Islet precursor cell (in vitro differentiated cells): ENCODE measurements around the gene GRAMD2B.
A peak's percentile ranks its signal among the peaks of the same experiment; 100 is the strongest.

ENCODE experiments used
- DNase-seq: peaks from one replicate; pipeline ENCODE4 v3.0.0-alpha.2; 2018

The GRAMD2B gene

DNA sequence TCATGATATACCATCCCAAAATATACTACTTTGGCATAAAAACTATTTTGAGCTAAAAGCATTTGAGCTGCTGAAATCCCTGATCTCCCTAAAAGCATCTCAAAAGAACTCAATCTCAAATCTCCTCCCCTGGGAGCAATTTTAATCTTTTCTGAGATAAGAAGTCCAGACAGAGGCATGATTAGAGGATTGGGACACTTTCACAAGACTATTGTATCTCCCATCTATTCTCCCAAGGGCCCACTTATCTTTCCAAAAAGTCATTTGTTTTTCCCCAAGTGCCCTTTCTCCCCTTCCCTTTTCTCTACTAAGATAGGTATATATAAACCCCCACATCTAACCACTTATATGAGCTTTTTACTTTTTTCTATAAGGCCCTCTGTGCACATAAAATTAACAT lies 92.1 kb downstream of the GRAMD2B start:
- DNase-seq = no peak

DNA sequence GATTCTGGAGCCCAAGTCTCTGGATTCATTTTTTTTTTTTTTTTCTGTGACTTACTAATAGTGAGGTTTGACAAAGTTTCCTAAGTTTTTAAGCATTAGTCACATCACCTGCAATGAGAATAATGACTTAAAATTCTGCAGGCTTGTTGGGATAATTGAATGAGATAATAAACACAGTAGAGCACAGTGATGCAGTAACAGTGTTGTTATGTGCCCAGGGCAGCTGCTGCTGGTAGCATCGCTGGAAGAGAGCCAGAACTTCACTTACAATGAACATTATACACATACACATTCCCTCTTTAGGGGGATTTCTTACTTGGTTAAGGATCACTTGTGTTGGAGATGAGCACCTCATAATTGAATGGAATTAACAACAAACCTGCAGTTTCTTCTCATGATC lies 92.9 kb downstream of the GRAMD2B start:
- DNase-seq = no peak

DNA sequence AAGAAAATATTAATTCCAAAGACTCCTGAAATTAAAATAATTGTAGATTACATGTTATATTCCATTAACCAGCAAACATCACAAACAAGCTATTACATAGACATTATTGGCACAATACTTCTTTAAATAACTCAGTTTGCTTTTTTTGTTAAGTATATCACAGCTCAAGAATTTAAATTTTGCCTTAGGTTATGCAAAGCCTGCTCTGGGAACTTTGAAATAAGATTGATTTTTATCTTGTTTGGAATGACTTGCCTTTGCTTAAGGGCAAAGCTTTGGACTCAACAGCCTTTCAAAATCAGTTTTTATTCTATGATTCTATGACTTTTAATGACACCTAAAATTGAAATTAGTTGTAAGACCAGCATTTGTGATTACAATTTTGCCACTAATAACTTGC lies 93.6 kb downstream of the GRAMD2B start:
- no peak for DNase-seq

DNA sequence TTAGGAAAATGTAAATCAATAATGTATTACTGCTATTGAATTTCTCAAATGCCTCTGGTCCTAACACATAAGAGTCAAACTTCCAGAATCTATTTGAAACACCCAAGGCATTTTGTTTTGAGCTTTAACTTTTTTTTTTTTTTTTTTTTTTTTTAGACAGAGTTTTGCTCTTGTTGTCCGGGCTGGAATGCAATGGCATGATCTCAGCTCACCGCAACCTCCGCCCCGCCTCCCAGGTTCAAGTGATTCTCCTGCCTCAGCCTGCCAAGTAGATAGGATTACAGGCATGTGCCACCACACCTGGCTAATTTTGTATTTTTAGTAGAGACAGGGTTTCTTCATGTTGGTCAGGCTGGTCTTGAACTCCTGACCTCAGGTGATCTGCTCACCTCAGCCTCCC lies 96.0 kb downstream of the GRAMD2B start:
- DNase-seq = peak; percentile 70

DNA sequence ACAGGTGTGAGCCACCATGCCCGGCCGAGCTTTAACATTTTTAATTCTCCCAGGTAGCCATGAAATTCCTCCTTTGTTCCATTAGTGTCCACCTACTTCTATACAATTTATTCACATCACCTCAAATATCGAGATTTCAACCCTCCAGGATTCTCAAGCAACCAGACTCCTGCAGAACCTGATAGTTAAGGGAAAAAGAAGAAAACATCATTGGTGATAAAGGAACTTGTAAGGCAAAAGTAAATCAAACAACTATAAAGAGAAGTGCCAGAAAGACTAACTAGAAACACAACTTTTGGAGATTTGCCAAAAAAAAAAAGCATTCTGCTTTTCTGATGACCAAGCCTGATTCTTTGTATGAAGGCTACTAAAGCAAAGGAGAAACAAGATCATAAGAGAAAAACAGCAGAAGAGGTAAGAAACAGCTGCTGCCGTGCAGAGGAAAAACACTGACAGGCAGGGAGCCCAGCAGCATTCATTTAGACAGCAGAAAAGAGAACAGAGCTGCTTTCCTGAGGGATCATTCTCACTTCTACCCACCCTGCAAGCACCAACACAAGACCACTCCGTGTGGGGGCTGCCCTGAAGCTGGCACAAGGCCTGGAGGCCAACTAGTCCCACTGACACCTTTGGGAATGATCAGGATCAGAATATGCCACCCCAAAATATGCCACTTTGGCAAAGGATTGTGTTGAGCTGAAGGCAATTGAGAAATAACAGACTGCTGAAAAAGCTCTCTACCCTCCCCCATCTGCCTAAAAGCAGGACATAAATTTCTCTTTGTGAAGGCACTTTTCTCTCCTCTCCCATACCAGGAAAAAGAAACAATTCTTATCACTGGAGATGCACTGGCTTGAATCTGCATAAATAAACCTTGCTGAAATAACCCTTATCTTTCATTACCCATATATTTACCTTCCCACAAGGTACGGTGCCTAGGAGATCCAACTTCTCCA lies 96.7 kb downstream of the GRAMD2B start:
- DNase-seq = no peak

DNA sequence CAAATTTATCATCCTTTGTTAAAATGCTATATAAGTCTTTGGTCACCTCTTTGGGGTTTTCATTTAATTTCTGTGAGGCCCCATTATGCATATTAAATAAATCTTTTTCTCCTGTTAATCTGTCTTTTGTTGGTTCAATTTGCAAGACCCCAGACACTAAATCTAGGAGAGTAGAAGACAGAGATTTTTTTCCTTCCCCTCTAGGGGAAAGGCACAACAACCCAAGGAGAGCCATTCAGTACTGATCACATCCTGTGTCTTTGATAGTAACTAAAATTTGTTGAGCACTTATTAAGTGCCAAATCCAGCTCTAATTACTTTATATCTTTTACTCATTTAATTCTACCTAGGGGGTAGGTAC lies 97.4 kb downstream of the GRAMD2B start:
- no peak for DNase-seq

DNA sequence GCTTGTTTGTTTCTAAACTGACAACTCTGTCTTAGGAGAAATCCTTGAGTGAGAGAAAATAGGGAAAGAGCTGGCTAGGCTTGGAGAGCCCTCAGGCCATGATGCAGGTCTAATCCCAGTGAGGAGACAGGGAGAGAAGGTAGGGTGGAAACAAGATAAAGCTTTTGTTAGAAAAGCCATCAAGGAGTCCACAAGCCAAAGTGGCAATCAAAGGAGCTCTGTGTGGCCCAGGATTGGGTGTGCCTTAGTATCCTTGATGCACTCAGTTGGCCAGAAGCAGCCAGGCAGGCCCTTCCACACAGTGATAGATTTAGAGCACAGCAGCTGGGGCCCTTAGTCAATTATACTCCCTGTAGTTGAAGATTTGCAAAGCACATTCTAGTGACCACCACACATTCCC lies 97.9 kb downstream of the GRAMD2B start:
- DNase-seq = peak; percentile 77

DNA sequence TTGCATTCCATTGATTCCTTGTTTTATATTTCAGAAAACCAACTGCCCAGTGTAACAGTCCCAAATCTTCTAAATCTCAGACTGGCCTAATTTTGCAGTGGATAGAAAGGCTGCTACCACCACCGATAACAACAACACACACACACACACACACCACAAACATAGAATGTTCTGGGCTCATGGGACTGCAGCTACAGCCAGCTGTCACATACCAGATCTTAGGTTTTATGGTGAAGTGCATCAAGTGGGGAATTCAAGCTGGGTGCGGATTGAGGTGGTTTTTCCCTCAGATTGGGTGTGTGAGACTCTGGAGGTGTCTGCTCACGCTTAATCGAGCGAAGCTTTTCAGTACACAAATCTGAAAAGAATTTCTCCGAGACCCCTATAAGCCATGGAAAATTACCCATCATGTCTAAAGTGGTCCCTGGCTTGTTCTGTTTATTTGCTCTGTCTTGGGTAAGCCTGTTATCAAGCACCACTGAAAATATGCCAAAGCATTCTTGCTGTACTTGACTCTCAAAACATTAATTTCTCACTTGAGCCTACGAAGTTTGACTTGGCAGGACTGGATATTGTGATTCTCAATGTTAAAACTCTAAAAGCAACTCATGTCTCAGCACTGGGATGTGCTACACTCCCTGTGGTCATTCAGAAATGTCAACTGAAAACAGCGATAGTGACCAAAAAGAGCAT lies 100.8 kb downstream of the GRAMD2B start:
- DNase-seq = no peak

DNA sequence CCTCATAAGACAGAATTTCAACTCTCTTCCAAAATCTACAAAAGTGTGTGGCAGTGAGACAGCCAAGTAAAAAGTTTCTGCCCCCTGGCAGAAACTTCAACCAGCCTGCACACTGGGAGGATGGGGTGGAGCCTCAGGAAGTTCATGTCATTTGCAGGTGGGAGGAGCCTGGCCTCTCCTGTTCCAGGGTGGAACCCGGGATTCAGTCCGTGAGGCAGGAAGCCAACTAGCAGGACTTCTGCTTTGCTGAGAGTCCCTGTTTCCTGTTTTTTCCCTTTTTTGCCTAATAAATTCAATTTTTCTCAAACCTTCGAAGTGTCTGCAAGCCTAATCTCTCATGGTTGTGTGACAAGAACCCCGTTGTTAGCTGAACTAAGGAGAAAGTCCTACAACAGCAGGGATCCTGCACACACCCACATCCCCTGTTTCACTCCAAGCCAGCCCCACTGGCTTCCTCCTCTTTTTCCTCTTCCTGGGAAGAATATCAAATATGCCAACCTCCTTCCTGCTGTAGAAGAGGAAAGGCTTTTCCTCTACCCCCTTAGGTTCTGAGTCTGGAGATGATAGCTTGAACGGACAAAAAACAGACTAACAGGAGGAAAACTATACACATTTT lies 102.5 kb downstream of the GRAMD2B start:
- no peak for DNase-seq

DNA sequence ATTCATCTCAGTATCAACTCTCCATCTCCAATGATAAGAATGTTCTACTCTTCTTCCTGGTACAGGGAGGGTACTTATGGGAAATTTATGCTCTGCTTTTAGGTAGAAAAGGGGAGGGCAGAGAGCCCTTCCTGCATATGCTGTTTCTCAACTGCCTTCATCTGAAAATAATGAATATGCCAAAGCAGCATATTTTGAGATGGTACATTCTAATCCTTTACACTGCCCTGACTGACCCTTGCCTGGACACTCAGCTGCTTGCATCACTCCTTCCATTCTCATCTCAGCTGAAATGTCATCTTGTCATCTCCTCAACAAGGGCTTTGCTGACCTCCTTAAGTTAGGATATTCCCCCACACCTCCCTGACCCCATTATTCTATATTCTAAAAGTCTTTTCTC lies 103.3 kb downstream of the GRAMD2B start:
- no peak for DNase-seq

DNA sequence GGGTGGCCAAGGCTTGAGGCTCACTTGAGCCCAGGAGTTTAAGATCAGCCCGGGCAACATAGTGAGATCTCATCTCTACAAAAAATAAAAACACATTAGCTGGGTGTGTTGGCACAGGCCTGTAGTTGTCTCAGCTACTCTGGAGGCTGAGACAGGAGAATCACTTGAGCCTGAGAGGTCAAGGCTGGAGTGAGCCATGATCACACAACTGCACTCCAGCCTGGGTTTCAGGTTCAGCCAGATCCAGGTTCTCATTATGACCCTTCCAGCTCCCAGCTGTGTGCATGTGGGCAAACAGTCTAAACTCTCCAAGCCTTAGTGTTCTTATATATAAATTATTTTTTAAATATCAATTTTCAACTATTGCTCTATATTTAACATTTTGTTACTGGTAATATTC lies 103.9 kb downstream of the GRAMD2B start:
- no peak for DNase-seq

DNA sequence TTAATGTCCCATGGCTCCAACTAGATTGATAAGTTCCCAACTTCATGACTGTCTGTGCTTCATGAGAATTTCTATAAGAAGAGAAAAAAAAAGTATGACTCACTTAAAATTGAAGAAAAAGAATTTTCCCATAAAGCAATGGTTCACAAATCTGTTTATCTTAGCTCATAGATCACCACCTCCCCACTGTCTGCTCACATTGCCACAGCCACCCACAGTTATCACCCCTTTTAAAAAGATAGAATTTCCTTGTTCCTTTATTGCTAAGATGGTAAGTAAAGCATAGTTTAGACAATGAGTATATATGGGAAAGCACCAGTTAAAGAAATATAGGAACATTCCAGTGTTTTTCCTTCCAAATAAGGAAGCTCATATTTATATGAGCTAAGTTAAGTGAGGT lies 104.7 kb downstream of the GRAMD2B start:
- no peak for DNase-seq

DNA sequence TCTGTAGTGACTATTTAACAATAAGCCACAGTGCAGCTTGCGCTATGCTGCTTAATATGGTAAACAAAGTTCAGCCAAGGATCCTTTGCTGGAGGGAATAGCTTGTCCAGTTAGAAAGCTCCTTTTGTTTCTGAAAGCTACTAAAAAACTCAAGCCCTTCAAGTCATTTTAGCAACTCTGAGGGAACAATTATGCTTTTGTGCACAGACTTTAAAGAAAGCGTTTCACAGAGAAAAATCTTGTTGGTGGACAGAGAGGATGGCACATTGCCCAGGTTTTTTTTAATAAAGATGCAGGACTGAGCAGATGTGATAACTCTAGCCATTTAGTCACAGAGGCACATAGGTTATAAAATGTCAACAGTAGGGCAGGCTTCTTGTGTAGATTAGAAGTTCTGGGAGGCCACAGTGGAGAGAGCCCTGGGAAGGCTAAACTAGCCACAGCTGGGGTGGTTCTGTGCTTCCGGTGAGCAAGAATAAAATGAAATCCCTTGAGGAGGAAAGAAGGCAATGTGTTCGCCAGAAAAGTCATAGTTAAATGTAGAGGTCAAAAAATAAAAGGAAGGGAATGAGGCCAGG lies 108.4 kb downstream of the GRAMD2B start:
- DNase-seq = no peak

DNA sequence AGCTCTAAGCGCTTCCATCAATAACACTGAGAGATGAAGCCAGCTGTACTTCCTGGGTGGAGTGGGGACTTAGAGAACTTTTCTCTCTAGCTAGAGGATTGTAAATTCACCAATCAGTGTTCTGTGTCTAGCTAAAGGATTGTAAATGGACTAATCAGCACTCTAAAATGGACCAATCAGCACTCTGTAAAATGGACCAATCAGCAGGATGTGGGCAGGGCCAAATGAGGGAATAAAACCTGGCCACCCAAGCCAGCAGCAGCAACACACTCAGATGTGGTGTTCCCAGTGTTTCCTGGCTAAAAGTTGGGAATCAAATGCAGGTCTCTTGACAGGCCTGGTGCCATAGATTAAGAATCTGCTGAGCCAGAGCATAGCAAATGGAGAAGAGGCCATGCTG lies 111.3 kb downstream of the GRAMD2B start:
- DNase-seq = no peak

DNA sequence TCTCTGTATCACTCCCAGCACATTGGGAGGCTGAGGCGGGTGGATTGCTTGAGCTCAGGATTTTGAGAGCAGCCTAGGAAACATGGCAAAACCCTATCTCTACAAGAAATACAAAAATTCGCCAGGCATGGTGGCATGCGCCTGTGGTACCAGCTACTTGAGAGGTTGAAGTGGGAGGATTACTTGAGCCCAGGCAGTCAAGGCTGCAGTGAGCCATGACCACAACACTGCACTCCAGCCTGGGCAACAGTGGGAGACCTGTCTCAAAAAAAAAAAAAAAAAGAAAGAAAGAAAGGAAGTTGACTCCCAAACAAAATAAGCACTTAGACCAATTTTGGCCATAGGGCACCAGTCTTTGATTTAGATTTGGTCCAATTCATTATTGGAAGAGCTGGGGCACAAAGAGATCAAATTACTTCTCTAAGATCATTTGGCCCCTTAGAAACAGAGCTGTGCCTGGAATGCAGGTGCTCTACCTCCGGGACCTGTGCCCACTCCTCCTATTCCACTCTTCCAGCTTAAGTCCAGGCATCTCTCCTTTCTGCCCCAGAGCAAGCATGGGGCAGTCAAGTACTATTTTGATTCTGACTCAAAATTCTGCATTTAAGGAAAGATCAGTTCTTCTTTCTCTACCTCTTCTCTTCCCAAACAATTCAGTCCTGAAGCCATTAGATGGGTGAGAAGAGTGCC lies 112.8 kb downstream of the GRAMD2B start:
- DNase-seq = no peak

DNA sequence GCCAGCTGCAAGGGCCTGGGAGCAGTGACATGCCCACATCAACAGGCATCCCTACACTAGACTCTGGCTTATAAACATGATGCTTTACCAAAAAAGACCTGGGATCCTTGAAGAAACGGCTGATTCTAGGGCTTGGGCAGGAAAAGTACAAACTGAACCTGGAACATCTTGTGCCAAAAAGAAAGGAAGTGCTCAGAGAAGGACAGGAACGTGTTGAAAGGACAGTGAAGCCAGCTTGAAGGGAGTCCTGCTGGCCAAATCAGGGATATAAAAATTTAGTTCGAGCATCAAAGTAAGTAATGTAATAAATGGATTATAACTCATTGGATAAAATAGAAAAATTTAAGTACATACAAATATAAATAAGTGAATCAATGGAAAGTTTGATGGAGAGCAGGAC lies 113.7 kb downstream of the GRAMD2B start:
- no peak for DNase-seq

DNA sequence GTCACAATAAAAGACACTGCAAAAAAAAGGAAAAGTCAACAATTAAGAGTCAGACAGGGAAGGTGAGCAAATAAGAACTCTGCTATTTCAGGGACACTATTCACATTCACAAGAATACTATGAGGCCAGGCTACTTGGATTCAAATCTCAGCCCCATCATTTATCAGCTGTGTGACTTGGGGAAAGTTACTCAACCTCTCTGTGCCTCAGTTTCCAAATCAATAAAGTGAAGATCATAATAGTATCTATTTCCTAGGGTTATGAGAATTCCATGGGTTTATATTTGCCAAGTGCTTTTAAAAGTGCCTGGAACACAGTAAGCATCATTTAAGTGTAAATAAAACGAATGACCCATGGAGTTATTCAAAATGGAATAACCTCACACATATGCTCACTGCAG lies 115.4 kb downstream of the GRAMD2B start:
- DNase-seq = no peak

DNA sequence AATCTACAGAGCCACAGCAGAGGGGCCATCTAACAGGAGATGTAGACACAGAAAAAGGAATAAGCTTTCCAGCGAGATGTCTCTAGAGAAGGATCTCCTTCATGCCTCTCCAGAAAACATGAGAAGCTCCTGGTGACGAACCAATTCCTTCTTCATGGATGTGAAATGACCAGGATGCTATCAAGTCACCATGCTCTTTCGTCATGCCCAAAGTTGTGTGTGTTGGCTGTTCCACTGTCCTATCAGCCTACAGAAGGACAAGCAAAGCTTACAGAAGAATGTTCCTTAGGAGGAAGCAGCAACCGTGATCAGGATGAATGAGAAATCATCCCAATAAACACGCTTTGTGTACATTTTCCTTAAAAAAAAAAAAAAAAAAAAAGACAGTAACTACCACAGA lies 117.4 kb downstream of the GRAMD2B start:
- DNase-seq = no peak

DNA sequence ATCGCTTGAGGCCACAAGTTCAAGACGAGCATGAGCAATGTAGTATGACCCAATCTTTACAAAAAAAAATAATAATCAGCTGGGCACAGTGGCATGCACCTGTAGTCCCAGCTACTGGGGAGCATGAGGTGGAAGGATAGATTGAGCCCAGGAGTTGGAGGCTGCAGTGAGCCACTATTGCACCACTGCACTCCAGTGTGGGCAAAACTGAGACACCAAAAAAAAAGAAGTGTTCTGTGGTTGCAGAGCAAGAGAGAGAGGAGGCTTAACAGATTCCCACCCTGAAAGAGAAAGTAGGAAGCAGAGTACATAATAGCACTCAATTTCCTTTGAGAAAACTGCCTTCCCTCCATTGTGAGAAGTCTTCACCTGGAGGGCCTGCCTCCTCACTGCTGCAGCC lies 119.2 kb downstream of the GRAMD2B start:
- DNase-seq = no peak

DNA sequence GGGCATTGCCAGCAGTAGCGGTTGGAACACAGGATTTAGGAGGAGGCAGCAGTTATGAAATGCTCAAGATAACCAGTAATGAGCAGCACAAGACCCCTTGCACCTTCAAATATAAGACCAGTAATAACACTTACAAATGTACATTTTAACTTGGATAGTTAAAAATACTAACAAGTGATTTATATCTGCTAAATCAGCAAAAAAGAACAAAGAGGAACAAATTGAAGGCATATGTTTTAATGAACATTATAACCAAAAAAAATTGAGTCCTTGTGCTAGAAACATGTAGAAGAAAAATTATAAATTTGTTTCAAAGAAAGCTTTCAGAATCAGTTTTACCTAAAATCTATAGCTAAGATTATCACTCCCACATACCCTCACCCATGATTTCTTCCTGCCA lies 119.8 kb downstream of the GRAMD2B start:
- no peak for DNase-seq

DNA sequence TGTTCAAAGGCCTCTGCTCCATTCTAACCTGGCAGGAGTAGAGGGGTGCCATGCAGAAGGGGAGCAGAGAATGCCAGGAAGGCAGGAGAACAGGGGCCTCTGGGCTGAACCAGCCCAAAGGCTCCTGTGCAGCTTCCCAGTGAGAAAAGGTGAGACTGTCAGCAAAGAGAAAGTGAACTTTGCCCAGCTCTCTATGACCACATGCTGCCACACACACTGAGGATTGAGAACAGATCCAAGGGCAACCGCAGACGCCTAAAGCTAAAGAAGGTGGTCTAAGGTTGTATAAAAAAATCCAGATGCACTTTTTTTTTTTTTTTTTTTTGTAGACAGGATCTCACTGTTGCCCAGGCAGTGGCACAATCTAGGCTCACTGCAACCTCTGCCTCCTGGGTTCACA lies 120.5 kb downstream of the GRAMD2B start:
- no peak for DNase-seq
